ENCODE measurements around the gene THAP12.

Gene THAP12

DNA sequence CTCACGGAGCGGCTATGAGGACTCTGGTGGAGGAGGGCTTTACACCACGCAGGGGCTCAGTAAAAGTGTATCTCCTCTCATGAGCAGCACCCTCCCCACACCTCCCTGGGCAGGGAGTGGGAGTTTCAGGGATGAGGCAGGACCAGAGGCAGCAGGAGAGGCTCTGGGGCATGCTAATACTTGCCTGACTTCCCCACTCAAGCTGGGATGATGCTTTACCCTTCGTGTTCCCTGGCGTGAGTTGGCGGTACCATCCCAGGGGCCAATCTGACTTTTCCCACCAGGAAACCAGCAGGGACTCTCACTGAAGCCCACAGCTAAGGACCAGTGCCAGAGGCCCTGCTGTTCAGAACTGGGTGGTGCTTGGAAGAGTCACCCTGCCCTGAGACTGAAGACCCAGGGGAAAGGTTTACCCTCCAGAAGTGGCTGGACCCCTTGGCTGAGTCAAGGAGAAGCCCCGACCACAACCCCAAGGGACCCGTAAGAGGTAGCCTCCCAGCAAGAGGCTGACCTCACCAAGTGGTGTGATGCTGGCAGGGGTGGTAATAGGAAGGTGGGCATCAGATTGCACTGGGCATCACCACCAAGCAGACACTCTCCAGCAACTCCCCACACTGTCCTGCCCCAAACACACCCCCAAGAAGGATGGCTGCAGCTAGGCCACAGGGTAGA, 65.6 kb downstream of the THAP12 start:
- peaks cover 1% of the 10 kb centered on the region for H3K27me3 ChIP-seq (replicated peaks; ENCODE audit: control insufficient read depth, insufficient read depth, low read length)
- no peak overlapping the region for H3K4me3 ChIP-seq (replicated peaks; ENCODE audit: low read depth, low read length)
- DNase-seq (ENCODE audit: extremely low read depth, insufficient read length), result no peak
- no peaks in the 10 kb centered on the region for H3K36me3 ChIP-seq (ENCODE audit: control insufficient read depth, insufficient read depth, low read length)
- no peak for TF ChIP-seq CTCF (IDR thresholded peaks at IDR 0.05; ENCODE audit: insufficient read depth, low read length, poor library complexity, severe bottlenecking)

DNA sequence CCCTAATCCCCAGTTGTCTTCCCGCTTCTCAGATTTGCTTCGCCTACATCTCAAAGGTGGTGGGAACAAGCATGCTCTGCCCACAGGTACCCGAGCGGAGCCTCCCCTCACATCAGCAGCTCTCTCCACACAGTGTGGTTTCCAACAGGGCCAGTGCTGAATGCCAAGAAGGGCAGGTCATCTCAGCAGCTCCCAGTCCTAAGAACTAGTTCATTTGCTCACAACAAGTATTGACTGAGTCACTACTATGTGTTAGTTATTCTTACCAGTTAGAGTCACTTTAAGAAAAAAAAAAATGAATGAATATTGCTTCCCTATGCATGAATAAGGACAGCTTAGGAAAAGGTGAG, 66.2 kb downstream of the THAP12 start:
- TF ChIP-seq CTCF (IDR thresholded peaks at IDR 0.05; ENCODE audit: insufficient read depth, low read length, poor library complexity, severe bottlenecking), result no peak
- no peaks in the 10 kb centered on the region for H3K36me3 ChIP-seq (ENCODE audit: control insufficient read depth, insufficient read depth, low read length)
- DNase-seq (ENCODE audit: extremely low read depth, insufficient read length), result no peak

DNA sequence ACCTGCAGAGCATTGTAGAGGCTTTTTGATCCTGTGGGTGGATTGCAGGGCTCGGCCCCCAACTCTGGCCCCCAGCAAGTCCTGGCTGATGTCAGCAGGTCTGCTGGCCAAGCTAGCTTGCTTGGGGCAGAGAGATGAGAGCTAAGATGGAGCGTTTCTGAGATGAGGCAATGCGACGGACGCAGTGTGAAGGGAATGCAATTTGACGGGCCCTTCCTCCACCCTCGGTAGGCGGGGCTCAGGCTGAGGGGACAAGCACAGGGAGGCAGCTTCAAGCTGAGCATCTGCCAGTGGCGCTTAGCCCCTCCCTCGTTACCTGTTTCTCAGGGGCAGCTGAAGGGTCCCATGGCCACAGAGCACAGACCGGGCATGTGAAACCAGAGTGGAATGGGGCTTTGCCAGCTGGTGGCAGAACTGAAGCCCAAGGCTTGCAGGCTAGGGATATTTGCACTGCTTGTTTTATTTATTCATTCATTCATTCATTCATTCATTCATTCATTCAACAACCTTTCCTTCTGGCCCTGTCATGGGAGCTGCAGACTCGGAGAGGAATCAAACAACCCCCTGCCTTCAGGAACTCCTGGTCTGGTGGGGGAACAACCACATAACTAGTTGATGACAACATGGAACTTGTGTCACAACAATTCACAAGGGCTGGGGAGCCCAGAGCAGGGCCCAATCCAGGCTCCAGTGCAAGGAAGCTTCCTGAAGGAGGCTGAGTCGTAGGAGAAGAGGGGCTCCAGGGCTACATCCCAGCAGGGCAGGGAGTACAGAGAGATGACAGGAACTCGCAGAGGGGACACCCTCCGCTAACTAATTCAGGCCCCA, 66.8 kb downstream of the THAP12 start:
- Histone ChIP-seq H3K4me3 (replicated peaks; ENCODE audit: low read depth, low read length) (no peak overlapping the region), H3K27me3 (replicated peaks; ENCODE audit: control insufficient read depth, insufficient read depth, low read length) (peaks cover 1% of the 10 kb centered on the region), H3K36me3 (ENCODE audit: control insufficient read depth, insufficient read depth, low read length) (no peaks in the 10 kb centered on the region)
- no peak for TF ChIP-seq CTCF (IDR thresholded peaks at IDR 0.05; ENCODE audit: insufficient read depth, low read length, poor library complexity, severe bottlenecking)
- DNase-seq (ENCODE audit: extremely low read depth, insufficient read length), result no peak

More for the DNA sequence above, 66.2 kb downstream of the THAP12 start:
- no peak overlapping the region for H3K4me3 ChIP-seq (replicated peaks; ENCODE audit: low read depth, low read length)
- peaks cover 1% of the 10 kb centered on the region for H3K27me3 ChIP-seq (replicated peaks; ENCODE audit: control insufficient read depth, insufficient read depth, low read length)

GRCh38 chr11:76313271-76313670, 67.7 kb downstream of the THAP12 start:
- peaks cover 1% of the 10 kb centered on the region for H3K27me3 ChIP-seq (replicated peaks; ENCODE audit: control insufficient read depth, insufficient read depth, low read length)
- TF ChIP-seq CTCF (IDR thresholded peaks at IDR 0.05; ENCODE audit: insufficient read depth, low read length, poor library complexity, severe bottlenecking), result no peak
- DNase-seq (ENCODE audit: extremely low read depth, insufficient read length), result no peak
- no peaks in the 10 kb centered on the region for H3K36me3 ChIP-seq (ENCODE audit: control insufficient read depth, insufficient read depth, low read length)
- H3K4me3 ChIP-seq (replicated peaks; ENCODE audit: low read depth, low read length), result no peak overlapping the region

DNA sequence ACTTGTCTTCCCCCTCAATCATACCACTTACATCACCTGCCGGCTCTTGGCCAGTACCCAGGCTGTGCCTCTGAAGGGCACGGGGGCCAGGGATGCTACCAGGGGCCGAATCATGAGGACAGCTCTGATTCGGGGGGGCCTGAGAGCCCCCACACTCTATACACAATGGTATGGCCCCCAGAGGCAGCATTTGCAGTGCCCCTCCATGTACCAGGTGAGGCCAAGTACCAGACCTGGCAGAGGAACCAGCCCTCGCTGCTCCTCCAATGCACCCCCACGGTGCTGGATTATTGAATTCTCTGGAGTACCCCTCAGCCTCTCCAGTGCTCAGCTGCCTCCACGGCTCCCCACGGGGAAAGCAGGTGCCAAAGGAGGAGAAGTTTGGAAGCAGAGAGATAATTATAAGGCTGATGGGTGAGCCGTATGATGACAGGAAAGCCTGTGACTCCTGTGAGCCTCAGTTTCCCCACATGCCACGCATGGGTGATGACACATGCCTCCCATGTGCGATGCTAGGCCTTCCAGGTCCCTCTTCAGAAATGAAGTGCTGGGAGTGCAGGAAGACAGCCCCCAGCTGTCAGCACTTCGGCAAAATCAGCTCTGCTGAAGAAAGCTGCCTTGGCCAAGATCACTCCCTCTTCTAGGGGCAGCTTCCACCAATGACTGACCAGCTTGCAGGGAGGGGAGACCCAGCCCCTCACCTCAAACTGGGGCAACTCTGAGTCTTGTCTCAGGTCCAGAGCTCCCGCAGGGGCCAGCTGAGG, 69.9 kb downstream of the THAP12 start:
- no peak for TF ChIP-seq CTCF (IDR thresholded peaks at IDR 0.05; ENCODE audit: insufficient read depth, low read length, poor library complexity, severe bottlenecking)
- no peaks in the 10 kb centered on the region for H3K36me3 ChIP-seq (ENCODE audit: control insufficient read depth, insufficient read depth, low read length)
- no peak for DNase-seq (ENCODE audit: extremely low read depth, insufficient read length)
- no peak overlapping the region for H3K4me3 ChIP-seq (replicated peaks; ENCODE audit: low read depth, low read length)
- peaks cover 1% of the 10 kb centered on the region for H3K27me3 ChIP-seq (replicated peaks; ENCODE audit: control insufficient read depth, insufficient read depth, low read length)
